GM12878 (cell line): ENCODE data around the gene LRRTM3. TPM values are rescaled to one million over a fixed set of nuclear protein-coding genes. Genes with fewer than 3 reads are reported as not detected.

Experiments
- ATAC-seq: fragments of 200-7000 bp; cut with Tn5 transposase; 3 replicates; pipeline ENCODE4 v1.9.1; 2020; ENCODE audit warnings: mild to moderate bottlenecking, moderate library complexity
- BruUV-seq: library from RNA; stranded (reverse); fragments of 400-500 nt; replicated peaks from 2 replicates; lab custom pipeline; 2021; lab: Mats Ljungman, UMichigan
- CTCF ChIA-PET: fragments of 300-600 bp; sonication (Branson Sonifier 250); formaldehyde crosslinking; extraction: SDS; loops from one replicate; lab custom pipeline; 2021; ENCODE audit warnings: inconsistent platforms; lab: Yijun Ruan, JAX
- POLR2A ChIA-PET: fragments of 350-600 bp; formaldehyde crosslinking; extraction: SDS; loops from one replicate; lab custom pipeline; 2021; ENCODE audit warnings: inconsistent platforms; lab: Charles Lee
- RAD21 ChIA-PET: fragments of 300-600 bp; sonication (Branson Sonifier 250); formaldehyde crosslinking; loops from one replicate; lab custom pipeline; 2023; ENCODE audit warnings: antibody characterized with exemption; ENCODE audit not compliant: unreplicated experiment; lab: Charles Lee
- SMC1A ChIA-PET: fragments of 300-600 bp; sonication (Branson Sonifier 250); formaldehyde crosslinking; loops from one replicate; lab custom pipeline; 2023; ENCODE audit not compliant: unreplicated experiment, uncharacterized antibody; lab: Charles Lee
- DNase-seq: peaks from one replicate; pipeline ENCODE4 v3.0.0-alpha.2; 2011; ENCODE audit warnings: low read depth, low spot score
- FAIRE-seq: peaks from 3 replicates; lab custom pipeline; 2011; peaks lifted over from hg19 to GRCh38; lab: Jason Lieb, UNC
- H2AFZ ChIP-seq: 2 replicates; pipeline ENCODE4 v1.6.0; 2011; ENCODE audit warnings: low read depth, low read length, control low read depth; ENCODE audit not compliant: control insufficient read depth
- H3K27ac ChIP-seq: 2 replicates; pipeline ENCODE4 v1.5.1; 2011; ENCODE audit warnings: control low read depth; ENCODE audit not compliant: control insufficient read depth, insufficient read depth
- H3K27me3 ChIP-seq, 2 experiments: replicated peaks in 1 of 2; 2 replicates each; pipeline versions ENCODE4 v1.6.0 to v1.6.1; 2011; ENCODE audit warnings: low read length in 1 of 2; ENCODE audit not compliant: control insufficient read depth in 2 of 2, insufficient read depth in 2 of 2
- H3K36me3 ChIP-seq, 2 experiments: 2 replicates each; pipeline ENCODE4 v1.5.1; 2011; ENCODE audit warnings: low read length in 1 of 2; ENCODE audit not compliant: control insufficient read depth in 2 of 2, insufficient read depth in 2 of 2
- H3K4me1 ChIP-seq: 2 replicates; pipeline ENCODE4 v1.6.1; 2011; ENCODE audit warnings: mild to moderate bottlenecking, low read length, moderate library complexity, mixed read lengths; ENCODE audit not compliant: control insufficient read depth, insufficient read depth
- H3K4me2 ChIP-seq: 2 replicates; pipeline ENCODE4 v1.6.0; 2011; ENCODE audit warnings: control low read depth; ENCODE audit not compliant: control insufficient read depth, insufficient read depth
- H3K4me3 ChIP-seq: fragments of 200-600 bp; sonication (generic); 2 replicates; pipeline ENCODE4 v1.5.1; 2016
- H3K79me2 ChIP-seq: 2 replicates; pipeline ENCODE4 v1.6.0; 2011; ENCODE audit warnings: low read length; ENCODE audit not compliant: control insufficient read depth, insufficient read depth
- H3K9ac ChIP-seq: 2 replicates; pipeline ENCODE4 v1.8.0; 2011; ENCODE audit warnings: low read length, control low read depth, mixed read lengths; ENCODE audit not compliant: control insufficient read depth, insufficient read depth
- H3K9me3 ChIP-seq: replicated peaks from 3 replicates; pipeline ENCODE4 v1.5.1; 2011; ENCODE audit warnings: mild to moderate bottlenecking, low read length; ENCODE audit not compliant: control insufficient read depth, insufficient read depth
- H4K20me1 ChIP-seq: 2 replicates; pipeline ENCODE4 v1.6.0; 2011; ENCODE audit not compliant: control insufficient read depth, insufficient read depth
- ATF3 ChIP-seq: IDR thresholded peaks from 2 replicates; pipeline ENCODE4 v1.6.1; 2011; ENCODE audit warnings: low read depth, mild to moderate bottlenecking, low read length, moderate library complexity, borderline replicate concordance; ENCODE audit errors: extremely low read depth
- BCL3 ChIP-seq: IDR thresholded peaks from 2 replicates; pipeline ENCODE4 v1.6.1; 2011; ENCODE audit warnings: borderline replicate concordance, low read depth, mild to moderate bottlenecking, moderate library complexity, low read length; ENCODE audit not compliant: insufficient read depth, poor library complexity, severe bottlenecking
- CHD2 ChIP-seq: IDR thresholded peaks from 2 replicates; pipeline ENCODE4 v1.6.1; 2011; ENCODE audit warnings: low read depth, low read length, improper control_type of control experiment, borderline replicate concordance
- FOS ChIP-seq: IDR thresholded peaks from 3 replicates; pipeline ENCODE4 v1.6.1; 2011; ENCODE audit warnings: borderline replicate concordance; ENCODE audit not compliant: insufficient read length; ENCODE audit errors: extremely low read depth
- MEF2B ChIP-seq: fragments of 450-650 bp; IDR thresholded peaks from 2 replicates; pipeline ENCODE4 v1.6.1; 2018; ENCODE audit warnings: mild to moderate bottlenecking, moderate library complexity; ENCODE audit not compliant: partially characterized antibody, poor library complexity, severe bottlenecking
- PBX3 ChIP-seq: IDR thresholded peaks from 2 replicates; pipeline ENCODE4 v1.6.1; 2011; ENCODE audit warnings: mild to moderate bottlenecking, low read depth, low read length, moderate library complexity; ENCODE audit not compliant: insufficient replicate concordance
- PKNOX1 ChIP-seq: fragments of 450-650 bp; IDR thresholded peaks from 2 replicates; pipeline ENCODE4 v1.6.1; 2016; ENCODE audit warnings: mild to moderate bottlenecking
- RBBP5 ChIP-seq: fragments of 200-600 bp; sonication (generic); conservative IDR thresholded peaks from 2 replicates; pipeline ENCODE4 v1.6.1; 2016
- RCOR1 ChIP-seq: conservative IDR thresholded peaks from 2 replicates; pipeline ENCODE4 v1.6.1; 2012; ENCODE audit warnings: low read depth, low read length, improper control_type of control experiment
- TBL1XR1 ChIP-seq: IDR thresholded peaks from 2 replicates; pipeline ENCODE4 v1.6.1; 2012; ENCODE audit warnings: low read depth, low read length, improper control_type of control experiment
- ZNF24 ChIP-seq: fragments of 450-650 bp; IDR thresholded peaks from 2 replicates; pipeline ENCODE4 v1.6.1; 2017; ENCODE audit warnings: antibody characterized with exemption, mild to moderate bottlenecking
- ZZZ3 ChIP-seq: IDR thresholded peaks from 2 replicates; pipeline ENCODE4 v1.6.1; 2011; ENCODE audit warnings: low read depth; ENCODE audit not compliant: control insufficient read depth, insufficient read length
- WGBS: methylation state at CpG from one replicate; pipeline ENCODE4 v1.1.6; 2016; ENCODE audit warnings: low lambda C conversion rate; ENCODE audit not compliant: insufficient replicate concordance, insufficient coverage; ENCODE audit errors: missing lambda C conversion rate; 5-methylcytosine and 5-hydroxymethylcytosine counted together
- in situ Hi-C: fragments of 300-500 bp; cut with MboI; formaldehyde crosslinking; loops from 9 replicates; pipeline ENCODE4 v1.14.3; 2018; ENCODE audit warnings: mixed read lengths
- intact Hi-C: fragments of 100-400 bp; cut with micrococcal nuclease; formaldehyde crosslinking; loops from one replicate; pipeline ENCODE4 v1.14.2; 2022; ENCODE audit not compliant: unreplicated experiment
- polyA plus RNA-seq, 11 experiments: library from polyadenylated mRNA; depleted of rRNA in 4 of 11; unstranded in 6 of 11; stranded (reverse) in 5 of 11; fragments of >200 nt; fragmentation: Nextera tagmentation in 4 of 11; fragmentation: Illumina TruSeq in 1 of 11; extraction: Ambion mirVana in 4 of 11; extraction: Trizol in 1 of 11; gene quantifications; 1 replicate in 1 of 11; 2 replicates in 10 of 11; pipeline versions ENCODE4 v1.2.1 to v1.2.3, GENCODE V29; 2011 to 2016; ENCODE audit warnings: inconsistent platforms in 2 of 11, missing spikeins in 2 of 11, low read depth in 1 of 11
- total RNA-seq, 4 experiments: library from RNA; depleted of rRNA in 3 of 4; stranded (reverse); fragments of >200 nt in 3 of 4; fragmentation: Illumina TruSeq in 1 of 4; extraction: Trizol in 1 of 4; gene quantifications; 2 replicates each; pipeline versions ENCODE4 v1.2.1 to v1.2.3, GENCODE V29; 2013 to 2021

Gene LRRTM3
- total and polyA plus RNA-seq, 10 of the 15 experiments (the other 5 are each of a cell fraction or from before 2014, with no cell fraction given), result not detected

GRCh38 chr10:67076144-67076543, 150.3 kb downstream of the LRRTM3 start:
- CTCF ChIA-PET, result interaction anchor here (0.8 to 1.0 kb wide), 2 partner anchors 69 to 145 kb away, joined by 3 read pairs; no protein-coding TSS in a partner anchor
- ATAC-seq (no peak), DNase-seq (no peak), FAIRE-seq (no peak)
- no peaks in the 10 kb centered on the region for H3K79me2 ChIP-seq
- no peaks in the 10 kb centered on the region for H3K27me3 ChIP-seq
- no peak overlapping the region for H3K27ac ChIP-seq
- no peaks in the 10 kb centered on the region for H4K20me1 ChIP-seq
- H3K9ac ChIP-seq, result no peak overlapping the region
- in situ Hi-C loops, result no loop called here
- SMC1A ChIA-PET, result interaction anchor here (0.9 to 2.0 kb wide), 10 partner anchors 8 to 430 kb away, joined by 3 to 5 read pairs (median 4); no protein-coding TSS in a partner anchor
- H3K4me2 ChIP-seq, result no peak overlapping the region
- H3K9me3 ChIP-seq, result no peaks in the 10 kb centered on the region
- no peaks in the 10 kb centered on the region for H3K36me3 ChIP-seq
- POLR2A ChIA-PET, result no interaction called here
- no TSS peak for BruUV-seq
- TF ChIP-seq TBL1XR1 (no peak), FOS (no peak), PBX3 (no peak), RCOR1 (no peak), CHD2 (no peak)
- no peaks in the 10 kb centered on the region for H3K4me1 ChIP-seq
- RAD21 ChIA-PET, result interaction anchor here (1.0 kb wide), 1 partner anchor 146 kb away, joined by 3 read pairs; no protein-coding TSS in a partner anchor
- intact Hi-C loops, result no loop called here
- H2AFZ ChIP-seq, result no peak overlapping the region
- H3K4me3 ChIP-seq, result no peak overlapping the region

GRCh38 chr10:67077376-67077775, 151.5 kb downstream of the LRRTM3 start:
- FAIRE-seq (no peak), DNase-seq (no peak), ATAC-seq (no peak)
- Histone ChIP-seq H4K20me1 (no peaks in the 10 kb centered on the region), H3K9ac (no peak overlapping the region), H3K27me3 (no peaks in the 10 kb centered on the region), H3K4me3 (no peak overlapping the region), H3K4me2 (no peak overlapping the region), H3K4me1 (no peaks in the 10 kb centered on the region), H3K27ac (no peak overlapping the region), H3K79me2 (no peaks in the 10 kb centered on the region), H3K36me3 (no peaks in the 10 kb centered on the region), H3K9me3 (no peaks in the 10 kb centered on the region), H2AFZ (no peak overlapping the region)
- in situ Hi-C loops, result no loop called here
- ChIA-PET RAD21 (no interaction called here), CTCF (no interaction called here), POLR2A (no interaction called here), SMC1A (no interaction called here)
- intact Hi-C loops, result no loop called here
- no TSS peak for BruUV-seq
- WGBS, result 55% methylated on average over 1 of the region's 1 CpG
- TF ChIP-seq ATF3, result no peak
- TF ChIP-seq BCL3, result no peak
- TF ChIP-seq ZZZ3, result no peak
- no peak for TF ChIP-seq PKNOX1
- no peak for TF ChIP-seq MEF2B
- TF ChIP-seq RBBP5, result no peak
- no peak for TF ChIP-seq ZNF24
